Activated B cell treated with CpG ODN at 0.5 μM for 24 hours (primary cell): ENCODE data around the gene C6orf89. TPM values are rescaled to one million over a fixed set of nuclear protein-coding genes. Genes with fewer than 3 reads are reported as not detected.

Source experiments
- ATAC-seq: fragments of 200-7000 bp; cut with Tn5 transposase; one replicate; pipeline ENCODE4 v1.10.0; 2021; ENCODE audit warnings: low read depth, mild to moderate bottlenecking, moderate library complexity
- CTCF ChIA-PET: fragments of 350-600 bp; sonication (Branson Sonifier 250); formaldehyde crosslinking; loops from one replicate; lab custom pipeline; 2021; ENCODE audit warnings: antibody characterized with exemption; lab: Charles Lee
- POLR2A ChIA-PET: fragments of 350-600 bp; sonication (Branson Sonifier 250); formaldehyde crosslinking; loops from one replicate; lab custom pipeline; 2021; ENCODE audit warnings: antibody characterized with exemption; lab: Charles Lee
- DNase-seq: peaks from one replicate; pipeline ENCODE4 v3.0.0; 2022
- H3K27ac Mint-ChIP-seq: one replicate; pipeline ENCODE4 v1.8.0; 2020; ENCODE audit warnings: mixed read lengths
- H3K27me3 Mint-ChIP-seq: one replicate; pipeline ENCODE4 v1.8.0; 2021; ENCODE audit warnings: mixed read lengths
- H3K36me3 Mint-ChIP-seq: one replicate; pipeline ENCODE4 v1.8.0; 2021; ENCODE audit warnings: low read depth, mixed read lengths
- H3K4me1 Mint-ChIP-seq: one replicate; pipeline ENCODE4 v1.8.0; 2021; ENCODE audit warnings: mixed read lengths
- H3K4me3 Mint-ChIP-seq: one replicate; pipeline ENCODE4 v1.8.0; 2020; ENCODE audit warnings: mild to moderate bottlenecking, mixed read lengths
- H3K9me3 Mint-ChIP-seq: one replicate; pipeline ENCODE4 v1.8.0; 2020; ENCODE audit warnings: mixed read lengths
- CTCF ChIP-seq: fragments of 200-600 bp; IDR thresholded peaks from one replicate; pipeline ENCODE4 v1.8.0; 2022; ENCODE audit warnings: antibody characterized with exemption, mild to moderate bottlenecking
- intact Hi-C: fragments of 100-400 bp; cut with micrococcal nuclease; formaldehyde crosslinking; loops from one replicate; pipeline ENCODE4 v1.15.1; 2024
- total RNA-seq: library from RNA; stranded (reverse); gene quantifications from 2 replicates; pipeline ENCODE4 v1.2.3, GENCODE V29; 2022

C6orf89 gene
- total RNA-seq, 1 donor from 2014 or later, result 30.3 TPM

- ChIA-PET POLR2A (no interaction called here), CTCF (interaction anchor here (2.0 kb wide), 1 partner anchor 105 kb away, joined by 8 read pairs; no protein-coding TSS in a partner anchor)
- intact Hi-C loops, result no loop called here
- no peak overlapping the region for H3K4me3 Mint-ChIP-seq
- peak; percentile 7 for ATAC-seq
- H3K9me3 Mint-ChIP-seq, result no peaks in the 10 kb centered on the region
- no peaks in the 10 kb centered on the region for H3K27me3 Mint-ChIP-seq
- peaks cover 14% of the 10 kb centered on the region for H3K4me1 Mint-ChIP-seq
- peak overlapping the region; percentile 24 for H3K27ac Mint-ChIP-seq
- TF ChIP-seq CTCF, result no peak
- peaks cover 62% of the 10 kb centered on the region for H3K36me3 Mint-ChIP-seq
- DNase-seq, result no peak
Observed at GRCh38 chr6:36912586-36912985, 26.8 kb downstream of the C6orf89 start.

GRCh38 chr6:36913082-36913481 is 27.3 kb downstream of the C6orf89 start:
- ChIA-PET CTCF (interaction anchor here (2.0 kb wide), 1 partner anchor 105 kb away, joined by 8 read pairs; no protein-coding TSS in a partner anchor), POLR2A (no interaction called here)
- no peaks in the 10 kb centered on the region for H3K9me3 Mint-ChIP-seq
- DNase-seq (no peak), ATAC-seq (no peak)
- peaks cover 59% of the 10 kb centered on the region for H3K36me3 Mint-ChIP-seq
- no peak overlapping the region for H3K27ac Mint-ChIP-seq
- H3K4me3 Mint-ChIP-seq, result no peak overlapping the region
- peaks cover 14% of the 10 kb centered on the region for H3K4me1 Mint-ChIP-seq
- TF ChIP-seq CTCF, result no peak
- intact Hi-C loops, result no loop called here
- no peaks in the 10 kb centered on the region for H3K27me3 Mint-ChIP-seq

GRCh38 chr6:36914227-36914794 is 28.6 kb downstream of the C6orf89 start:
- ChIA-PET POLR2A (no interaction called here), CTCF (interaction anchor here (2.0 kb wide), 1 partner anchor 104 kb away, joined by 8 read pairs; no protein-coding TSS in a partner anchor)
- Mint-ChIP-seq H3K27ac (no peak overlapping the region), H3K27me3 (no peaks in the 10 kb centered on the region), H3K4me1 (peaks cover 14% of the 10 kb centered on the region), H3K4me3 (no peak overlapping the region), H3K9me3 (no peaks in the 10 kb centered on the region), H3K36me3 (peaks cover 64% of the 10 kb centered on the region)
- DNase-seq (no peak), ATAC-seq (no peak)
- intact Hi-C loops, result no loop called here
- no peak for TF ChIP-seq CTCF

GRCh38 chr6:36915599-36915998 is 29.8 kb downstream of the C6orf89 start:
- POLR2A ChIA-PET, result interaction anchor here (0.7 kb wide), 1 partner anchor 268 kb away, joined by 3 read pairs; no protein-coding TSS in a partner anchor
- no peak overlapping the region for H3K4me3 Mint-ChIP-seq
- H3K4me1 Mint-ChIP-seq, result peaks cover 14% of the 10 kb centered on the region
- H3K36me3 Mint-ChIP-seq, result peaks cover 71% of the 10 kb centered on the region
- DNase-seq (no peak), ATAC-seq (no peak)
- intact Hi-C loops, result no loop called here
- no peaks in the 10 kb centered on the region for H3K9me3 Mint-ChIP-seq
- CTCF ChIA-PET, result no interaction called here
- H3K27ac Mint-ChIP-seq, result no peak overlapping the region
- no peak for TF ChIP-seq CTCF
- H3K27me3 Mint-ChIP-seq, result no peaks in the 10 kb centered on the region

GRCh38 chr6:36916126-36916525 is 30.4 kb downstream of the C6orf89 start:
- Mint-ChIP-seq H3K4me1 (peaks cover 14% of the 10 kb centered on the region), H3K36me3 (peaks cover 76% of the 10 kb centered on the region), H3K27me3 (no peaks in the 10 kb centered on the region), H3K27ac (no peak overlapping the region), H3K4me3 (no peak overlapping the region), H3K9me3 (no peaks in the 10 kb centered on the region)
- no peak for TF ChIP-seq CTCF
- intact Hi-C loops, result no loop called here
- ChIA-PET CTCF (no interaction called here), POLR2A (no interaction called here)
- DNase-seq, result no peak
- no peak for ATAC-seq
